K562 (cell line): Measurements from ENCODE around the gene FAM227B. TPM values are rescaled to one million over a fixed set of nuclear protein-coding genes. Genes with fewer than 3 reads are reported as not detected.

ENCODE experiments used
- FOSL1 ChIP-seq: fragments of 200-800 bp; sonication (Bioruptor generic); conservative IDR thresholded peaks from 2 replicates; pipeline ENCODE4 v1.6.1; 2016; ENCODE audit warnings: missing genetic modification characterization, missing compliant biosample characterization
- FOXP1 ChIP-seq: sonication (generic); formaldehyde crosslinking; IDR thresholded peaks from 2 replicates; pipeline ENCODE4 v1.8.0; 2022; ENCODE audit warnings: mild to moderate bottlenecking, missing genetic modification reagents
- IFI16 ChIP-seq: fragments of 250-450 bp; sonication (Bioruptor Pico); IDR thresholded peaks from 2 replicates; pipeline ENCODE4 v2.1.2; 2022; ENCODE audit warnings: mild to moderate bottlenecking, inconsistent platforms
- PHTF2 ChIP-seq: fragments of 250-450 bp; sonication (Bioruptor Pico); IDR thresholded peaks from 2 replicates; pipeline ENCODE4 v1.5.0; 2021; ENCODE audit warnings: mild to moderate bottlenecking
- SAFB2 ChIP-seq: fragments of 200-400 bp; formaldehyde crosslinking; IDR thresholded peaks from 2 replicates; pipeline ENCODE4 v1.6.1; 2018; ENCODE audit warnings: borderline replicate concordance, low read length, low read depth, moderate library complexity; ENCODE audit not compliant: severe bottlenecking
- SNIP1 ChIP-seq: fragments of 450-650 bp; IDR thresholded peaks from 2 replicates; pipeline ENCODE4 v1.7.1; 2017; ENCODE audit warnings: low read depth, mild to moderate bottlenecking
- ZFP30 ChIP-seq: fragments of 250-450 bp; sonication (Bioruptor Pico); IDR thresholded peaks from 2 replicates; pipeline ENCODE4 v1.8.0; 2022; ENCODE audit warnings: moderate library complexity, mild to moderate bottlenecking, inconsistent platforms, borderline replicate concordance
- polyA plus RNA-seq, 8 experiments: library from polyadenylated mRNA; depleted of rRNA in 4 of 8; stranded (reverse) in 5 of 8; unstranded in 3 of 8; fragments of >200 nt; fragmentation: Nextera tagmentation in 2 of 8; fragmentation: Illumina TruSeq in 1 of 8; extraction: Ambion mirVana in 2 of 8; extraction: Trizol in 1 of 8; gene quantifications; 2 replicates each; pipeline versions ENCODE4 v1.2.1 to v1.2.3, GENCODE V29; 2011 to 2014; ENCODE audit warnings: inconsistent platforms in 1 of 8, missing spikeins in 1 of 8
- total RNA-seq, 7 experiments: library from RNA; depleted of rRNA in 6 of 7; stranded (reverse); fragments of >200 nt in 6 of 7; fragmentation: Illumina TruSeq in 2 of 7; extraction: Trizol in 2 of 7; gene quantifications; 2 replicates each; pipeline versions ENCODE4 v1.2.1 to v1.2.3, GENCODE V29; 2011 to 2021; ENCODE audit warnings: low replicate concordance in 1 of 7
- TF ChIP-seq, protein P1 (sequence below), 2 experiments: fragments of 450-650 bp in 1 of 2; sonication (generic) in 1 of 2; formaldehyde crosslinking in 1 of 2; IDR thresholded peaks; 2 replicates each; pipeline versions ENCODE4 v1.7.1 to v1.9.0; 2016 to 2022; ENCODE audit warnings: inconsistent platforms in 1 of 2, mild to moderate bottlenecking in 1 of 2, missing genetic modification reagents in 1 of 2
- TF ChIP-seq, protein P2 (sequence below): sonication (generic); formaldehyde crosslinking; IDR thresholded peaks from 2 replicates; pipeline ENCODE4 v1.8.0; 2023; ENCODE audit warnings: mild to moderate bottlenecking, missing genetic modification reagents

The FAM227B gene
- total and polyA plus RNA-seq, 9 of the 15 experiments (the other 6 are each of a cell fraction or from before 2014, with no cell fraction given) = 5.1 to 12.5 (median 11.2) TPM

DNA sequence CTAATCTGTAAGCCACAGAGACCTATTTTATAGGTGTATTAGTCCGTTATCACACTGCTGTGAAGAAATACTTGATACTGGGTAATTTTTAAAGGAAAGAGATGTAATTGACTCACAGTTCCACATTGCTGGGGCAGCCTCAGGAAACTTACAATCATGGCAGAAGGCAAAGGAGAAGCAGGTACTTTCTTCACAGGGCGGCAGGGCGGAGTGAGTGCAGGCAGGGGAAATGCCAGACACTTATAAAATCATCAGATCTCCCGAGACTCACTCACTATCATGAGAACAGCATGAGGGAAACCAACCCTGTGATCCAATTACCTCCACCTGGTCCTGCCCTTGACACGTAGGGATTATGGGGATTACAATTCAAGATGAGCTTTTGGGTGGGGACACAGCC, 341.9 kb downstream of the FAM227B start (continued):
- no peak for TF ChIP-seq ZFP30
- TF ChIP-seq, protein P1, sequence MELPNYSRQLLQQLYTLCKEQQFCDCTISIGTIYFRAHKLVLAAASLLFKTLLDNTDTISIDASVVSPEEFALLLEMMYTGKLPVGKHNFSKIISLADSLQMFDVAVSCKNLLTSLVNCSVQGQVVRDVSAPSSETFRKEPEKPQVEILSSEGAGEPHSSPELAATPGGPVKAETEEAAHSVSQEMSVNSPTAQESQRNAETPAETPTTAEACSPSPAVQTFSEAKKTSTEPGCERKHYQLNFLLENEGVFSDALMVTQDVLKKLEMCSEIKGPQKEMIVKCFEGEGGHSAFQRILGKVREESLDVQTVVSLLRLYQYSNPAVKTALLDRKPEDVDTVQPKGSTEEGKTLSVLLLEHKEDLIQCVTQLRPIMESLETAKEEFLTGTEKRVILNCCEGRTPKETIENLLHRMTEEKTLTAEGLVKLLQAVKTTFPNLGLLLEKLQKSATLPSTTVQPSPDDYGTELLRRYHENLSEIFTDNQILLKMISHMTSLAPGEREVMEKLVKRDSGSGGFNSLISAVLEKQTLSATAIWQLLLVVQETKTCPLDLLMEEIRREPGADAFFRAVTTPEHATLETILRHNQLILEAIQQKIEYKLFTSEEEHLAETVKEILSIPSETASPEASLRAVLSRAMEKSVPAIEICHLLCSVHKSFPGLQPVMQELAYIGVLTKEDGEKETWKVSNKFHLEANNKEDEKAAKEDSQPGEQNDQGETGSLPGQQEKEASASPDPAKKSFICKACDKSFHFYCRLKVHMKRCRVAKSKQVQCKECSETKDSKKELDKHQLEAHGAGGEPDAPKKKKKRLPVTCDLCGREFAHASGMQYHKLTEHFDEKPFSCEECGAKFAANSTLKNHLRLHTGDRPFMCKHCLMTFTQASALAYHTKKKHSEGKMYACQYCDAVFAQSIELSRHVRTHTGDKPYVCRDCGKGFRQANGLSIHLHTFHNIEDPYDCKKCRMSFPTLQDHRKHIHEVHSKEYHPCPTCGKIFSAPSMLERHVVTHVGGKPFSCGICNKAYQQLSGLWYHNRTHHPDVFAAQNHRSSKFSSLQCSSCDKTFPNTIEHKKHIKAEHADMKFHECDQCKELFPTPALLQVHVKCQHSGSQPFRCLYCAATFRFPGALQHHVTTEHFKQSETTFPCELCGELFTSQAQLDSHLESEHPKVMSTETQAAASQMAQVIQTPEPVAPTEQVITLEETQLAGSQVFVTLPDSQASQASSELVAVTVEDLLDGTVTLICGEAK (IDR thresholded peaks at IDR 0.05) = no peak
- TF ChIP-seq, protein P1 (CRISPR knock-in tag; IDR thresholded peaks at IDR 0.05) = no peak
- no peak for TF ChIP-seq IFI16 (CRISPR knock-in tag)
- TF ChIP-seq FOSL1 (tag) = no peak
- TF ChIP-seq FOXP1 (CRISPR knock-in tag) = no peak
- TF ChIP-seq SNIP1 = no peak
- no peak for TF ChIP-seq SAFB2
- TF ChIP-seq, protein P2, sequence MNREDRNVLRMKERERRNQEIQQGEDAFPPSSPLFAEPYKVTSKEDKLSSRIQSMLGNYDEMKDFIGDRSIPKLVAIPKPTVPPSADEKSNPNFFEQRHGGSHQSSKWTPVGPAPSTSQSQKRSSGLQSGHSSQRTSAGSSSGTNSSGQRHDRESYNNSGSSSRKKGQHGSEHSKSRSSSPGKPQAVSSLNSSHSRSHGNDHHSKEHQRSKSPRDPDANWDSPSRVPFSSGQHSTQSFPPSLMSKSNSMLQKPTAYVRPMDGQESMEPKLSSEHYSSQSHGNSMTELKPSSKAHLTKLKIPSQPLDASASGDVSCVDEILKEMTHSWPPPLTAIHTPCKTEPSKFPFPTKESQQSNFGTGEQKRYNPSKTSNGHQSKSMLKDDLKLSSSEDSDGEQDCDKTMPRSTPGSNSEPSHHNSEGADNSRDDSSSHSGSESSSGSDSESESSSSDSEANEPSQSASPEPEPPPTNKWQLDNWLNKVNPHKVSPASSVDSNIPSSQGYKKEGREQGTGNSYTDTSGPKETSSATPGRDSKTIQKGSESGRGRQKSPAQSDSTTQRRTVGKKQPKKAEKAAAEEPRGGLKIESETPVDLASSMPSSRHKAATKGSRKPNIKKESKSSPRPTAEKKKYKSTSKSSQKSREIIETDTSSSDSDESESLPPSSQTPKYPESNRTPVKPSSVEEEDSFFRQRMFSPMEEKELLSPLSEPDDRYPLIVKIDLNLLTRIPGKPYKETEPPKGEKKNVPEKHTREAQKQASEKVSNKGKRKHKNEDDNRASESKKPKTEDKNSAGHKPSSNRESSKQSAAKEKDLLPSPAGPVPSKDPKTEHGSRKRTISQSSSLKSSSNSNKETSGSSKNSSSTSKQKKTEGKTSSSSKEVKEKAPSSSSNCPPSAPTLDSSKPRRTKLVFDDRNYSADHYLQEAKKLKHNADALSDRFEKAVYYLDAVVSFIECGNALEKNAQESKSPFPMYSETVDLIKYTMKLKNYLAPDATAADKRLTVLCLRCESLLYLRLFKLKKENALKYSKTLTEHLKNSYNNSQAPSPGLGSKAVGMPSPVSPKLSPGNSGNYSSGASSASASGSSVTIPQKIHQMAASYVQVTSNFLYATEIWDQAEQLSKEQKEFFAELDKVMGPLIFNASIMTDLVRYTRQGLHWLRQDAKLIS = no peak
- TF ChIP-seq PHTF2 (CRISPR knock-in tag) = no peak
